Measurements from ENCODE around the gene ZNF471. TPM values are rescaled to one million over a fixed set of nuclear protein-coding genes. Genes with fewer than 3 reads are reported as not detected.

The ZNF471 gene
- total RNA-seq, 1 donor from 2014 or later = 2.4 TPM

- no peaks in the 10 kb centered on the region for H3K27me3 ChIP-seq (ENCODE audit: control insufficient read depth, insufficient read depth, low read length)
- no peak for TF ChIP-seq CTCF (IDR thresholded peaks at IDR 0.05; ENCODE audit: insufficient read depth, low read length, poor library complexity, severe bottlenecking)
- no peak overlapping the region for H3K4me3 ChIP-seq (ENCODE audit: low read depth, low read length)
- no peak for DNase-seq (ENCODE audit: low read depth)
- H3K36me3 ChIP-seq (ENCODE audit: control insufficient read depth, insufficient read depth, low read length) = no peaks in the 10 kb centered on the region
Observed at GRCh38 chr19:56491399-56491798, 16.3 kb upstream of the ZNF471 start.

DNA sequence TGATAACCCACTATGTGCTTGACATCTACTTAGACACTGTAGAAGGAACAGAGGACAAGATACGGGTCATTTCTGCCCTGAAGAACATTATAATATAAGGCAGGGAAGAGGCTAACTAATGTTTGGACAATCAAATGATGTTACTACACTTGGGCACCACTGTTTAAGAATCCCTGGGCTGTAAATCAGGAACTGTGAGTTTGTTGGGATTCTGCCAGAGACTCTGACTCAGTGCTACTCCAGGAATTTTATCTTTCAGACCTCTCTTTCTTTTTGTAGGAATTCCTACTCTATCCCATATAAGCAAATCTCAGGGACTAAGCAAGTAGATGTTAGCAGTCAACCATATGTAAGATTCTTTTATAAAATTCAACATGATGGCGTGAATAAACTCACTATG is 3.1 kb upstream of the ZNF471 start:
- H3K36me3 ChIP-seq (ENCODE audit: control insufficient read depth, insufficient read depth, low read length) = no peaks in the 10 kb centered on the region
- TF ChIP-seq CTCF (IDR thresholded peaks at IDR 0.05; ENCODE audit: insufficient read depth, low read length, poor library complexity, severe bottlenecking) = no peak
- no peak for DNase-seq (ENCODE audit: low read depth)
- no peak overlapping the region for H3K4me3 ChIP-seq (ENCODE audit: low read depth, low read length)
- H3K27me3 ChIP-seq (ENCODE audit: control insufficient read depth, insufficient read depth, low read length) = no peaks in the 10 kb centered on the region

DNA sequence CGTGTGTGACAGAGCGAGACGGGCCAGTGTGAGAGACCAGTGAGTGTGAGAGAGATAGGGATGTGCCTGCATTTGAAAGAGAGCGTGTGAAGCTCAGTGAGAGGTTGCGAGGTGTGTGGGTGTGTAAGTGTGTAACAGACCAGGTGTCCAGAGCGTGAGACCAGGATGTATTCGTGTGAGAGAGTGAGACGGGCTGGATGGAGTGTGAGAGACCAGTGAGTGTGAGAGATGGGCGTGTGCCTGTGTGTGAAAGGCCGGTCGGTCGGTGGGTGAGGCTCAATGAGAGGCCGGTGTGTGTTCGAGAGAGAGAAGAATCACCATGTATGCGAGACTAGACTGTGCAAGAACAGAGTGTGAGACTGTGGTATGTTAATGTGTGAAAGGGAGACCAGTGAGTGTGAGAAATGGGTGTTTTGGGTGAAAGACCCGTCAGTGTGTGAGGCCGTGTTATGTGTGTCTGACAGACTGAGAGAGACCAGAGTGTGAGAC is 679 bp downstream of the ZNF471 start:
- H3K4me3 ChIP-seq (ENCODE audit: low read depth, low read length) = peak overlapping the region; percentile 50
- H3K27me3 ChIP-seq (ENCODE audit: control insufficient read depth, insufficient read depth, low read length) = no peaks in the 10 kb centered on the region
- TF ChIP-seq CTCF (IDR thresholded peaks at IDR 0.05; ENCODE audit: insufficient read depth, low read length, poor library complexity, severe bottlenecking) = no peak
- no peak for DNase-seq (ENCODE audit: low read depth)
- no peaks in the 10 kb centered on the region for H3K36me3 ChIP-seq (ENCODE audit: control insufficient read depth, insufficient read depth, low read length)

DNA sequence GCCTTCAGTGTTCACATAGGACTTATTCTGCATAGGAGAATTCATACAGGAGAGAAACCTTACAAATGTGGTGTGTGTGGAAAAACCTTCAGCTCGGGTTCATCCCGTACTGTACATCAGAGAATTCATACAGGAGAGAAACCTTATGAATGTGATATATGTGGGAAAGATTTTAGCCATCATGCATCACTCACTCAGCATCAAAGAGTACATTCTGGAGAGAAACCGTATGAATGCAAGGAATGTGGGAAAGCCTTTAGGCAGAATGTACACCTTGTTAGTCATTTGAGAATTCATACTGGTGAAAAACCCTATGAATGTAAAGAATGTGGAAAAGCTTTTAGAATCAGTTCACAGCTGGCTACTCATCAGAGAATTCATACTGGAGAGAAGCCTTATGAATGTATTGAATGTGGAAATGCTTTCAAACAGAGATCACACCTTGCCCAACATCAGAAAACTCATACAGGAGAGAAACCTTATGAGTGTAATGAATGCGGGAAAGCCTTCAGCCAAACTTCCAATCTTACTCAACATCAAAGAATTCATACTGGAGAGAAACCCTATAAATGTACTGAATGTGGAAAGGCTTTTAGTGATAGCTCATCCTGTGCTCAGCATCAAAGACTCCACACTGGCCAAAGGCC is 17.7 kb downstream of the ZNF471 start:
- no peaks in the 10 kb centered on the region for H3K27me3 ChIP-seq (ENCODE audit: control insufficient read depth, insufficient read depth, low read length)
- no peak for TF ChIP-seq CTCF (IDR thresholded peaks at IDR 0.05; ENCODE audit: insufficient read depth, low read length, poor library complexity, severe bottlenecking)

DNA sequence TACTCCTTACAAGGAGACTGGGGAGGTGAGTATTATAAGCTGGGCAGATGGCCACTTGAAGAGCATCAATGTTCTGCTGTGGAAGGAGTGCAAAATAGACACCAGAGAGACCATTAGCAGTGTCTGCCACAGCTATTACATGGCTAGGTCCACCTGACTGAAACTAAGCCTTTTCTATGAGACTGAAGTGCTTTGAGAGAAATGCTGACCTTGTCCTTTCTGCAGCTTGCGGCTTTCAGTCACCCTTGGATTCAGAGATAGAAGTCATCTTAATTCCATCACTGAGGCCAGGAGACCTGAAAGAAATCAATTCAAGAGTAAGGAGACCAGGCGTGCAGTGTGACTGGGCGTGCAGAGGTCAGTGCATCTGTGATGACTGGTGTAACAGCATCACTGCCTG is 29.8 kb downstream of the ZNF471 start:
- TF ChIP-seq CTCF (IDR thresholded peaks at IDR 0.05; ENCODE audit: insufficient read depth, low read length, poor library complexity, severe bottlenecking) = no peak
- H3K27me3 ChIP-seq (ENCODE audit: control insufficient read depth, insufficient read depth, low read length) = no peaks in the 10 kb centered on the region
- no peak overlapping the region for H3K4me3 ChIP-seq (ENCODE audit: low read depth, low read length)
- no peak for DNase-seq (ENCODE audit: low read depth)
- no peaks in the 10 kb centered on the region for H3K36me3 ChIP-seq (ENCODE audit: control insufficient read depth, insufficient read depth, low read length)

More for the DNA sequence above, 17.7 kb downstream of the ZNF471 start:
- Histone ChIP-seq H3K36me3 (ENCODE audit: control insufficient read depth, insufficient read depth, low read length) (no peaks in the 10 kb centered on the region), H3K4me3 (ENCODE audit: low read depth, low read length) (no peak overlapping the region)
- no peak for DNase-seq (ENCODE audit: low read depth)

GRCh38 chr19:56538254-56538760 is 30.7 kb downstream of the ZNF471 start:
- no peak for TF ChIP-seq CTCF (IDR thresholded peaks at IDR 0.05; ENCODE audit: insufficient read depth, low read length, poor library complexity, severe bottlenecking)
- Histone ChIP-seq H3K36me3 (ENCODE audit: control insufficient read depth, insufficient read depth, low read length) (no peaks in the 10 kb centered on the region), H3K4me3 (ENCODE audit: low read depth, low read length) (peak overlapping the region; percentile 54), H3K27me3 (ENCODE audit: control insufficient read depth, insufficient read depth, low read length) (no peaks in the 10 kb centered on the region)
- peak; percentile 62 for DNase-seq (ENCODE audit: low read depth)
